GM18520 (cell line): ENCODE data around the gene POLR2F.

Experiments used
- ATAC-seq: cut with Tn5 transposase; IDR thresholded peaks from one replicate; pipeline ENCODE4 v1.9.1; 2021; ENCODE audit not compliant: unreplicated experiment

Gene POLR2F

GRCh38 chr22:37981282-37982011, 27.9 kb downstream of the POLR2F start:
- no peak for ATAC-seq

GRCh38 chr22:37982151-37982785, 28.8 kb downstream of the POLR2F start:
- no peak for ATAC-seq

- ATAC-seq, result no peak
Observed at GRCh38 chr22:37982938-37983859, 29.7 kb downstream of the POLR2F start.

DNA sequence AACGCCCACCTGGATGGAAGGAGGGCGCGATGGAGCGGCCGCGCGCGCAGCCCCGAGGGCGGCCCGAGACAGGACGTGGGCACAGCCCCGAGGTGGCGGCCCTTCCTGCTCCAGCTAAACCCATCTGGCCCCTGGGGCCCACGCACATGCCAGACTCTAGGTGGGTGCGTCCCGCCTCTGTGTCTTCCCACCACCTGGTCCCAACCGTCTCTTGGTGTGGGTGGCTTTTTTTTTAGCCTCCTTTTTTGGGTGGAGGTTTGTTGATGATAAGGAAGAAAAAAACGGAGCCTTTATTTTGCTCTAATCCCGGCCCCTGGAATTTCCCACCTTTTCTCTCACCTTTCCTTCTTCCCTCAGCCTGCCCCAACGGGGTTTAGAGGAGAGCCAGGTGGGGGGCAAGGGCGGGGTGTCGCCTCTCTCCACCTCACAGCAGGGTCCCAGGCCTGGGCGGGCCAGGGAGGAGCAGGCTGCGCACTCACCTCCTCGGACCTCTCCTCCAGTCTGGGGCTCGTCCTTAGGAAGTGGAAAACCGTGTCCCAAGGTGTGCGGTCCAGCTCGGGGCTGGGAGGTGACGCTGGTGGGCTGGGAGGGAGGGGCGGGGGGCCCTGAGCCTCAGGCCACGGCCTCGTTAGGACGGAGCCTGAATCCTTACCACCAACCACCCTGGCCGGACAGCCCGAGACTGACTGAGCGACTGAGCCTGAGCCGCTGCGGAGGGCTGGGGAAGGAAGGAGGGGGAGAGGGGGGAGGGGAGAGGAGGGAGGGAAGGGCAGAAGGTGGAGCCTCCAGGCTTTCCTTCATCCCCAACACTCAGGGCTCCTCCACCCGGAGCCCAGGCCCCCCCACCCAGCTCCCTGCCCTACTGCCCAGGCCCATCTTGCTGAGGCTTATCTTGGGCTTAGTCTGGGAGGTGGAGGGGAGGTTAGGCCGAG, 30.6 kb downstream of the POLR2F start, which contains the start of gene SOX10:
TSS of gene SOX10 (minus strand) at position 696 of the 932 bp plus-strand sequence. CDS start 771 bp downstream, outside the sequence.
- ATAC-seq, result no peak

DNA sequence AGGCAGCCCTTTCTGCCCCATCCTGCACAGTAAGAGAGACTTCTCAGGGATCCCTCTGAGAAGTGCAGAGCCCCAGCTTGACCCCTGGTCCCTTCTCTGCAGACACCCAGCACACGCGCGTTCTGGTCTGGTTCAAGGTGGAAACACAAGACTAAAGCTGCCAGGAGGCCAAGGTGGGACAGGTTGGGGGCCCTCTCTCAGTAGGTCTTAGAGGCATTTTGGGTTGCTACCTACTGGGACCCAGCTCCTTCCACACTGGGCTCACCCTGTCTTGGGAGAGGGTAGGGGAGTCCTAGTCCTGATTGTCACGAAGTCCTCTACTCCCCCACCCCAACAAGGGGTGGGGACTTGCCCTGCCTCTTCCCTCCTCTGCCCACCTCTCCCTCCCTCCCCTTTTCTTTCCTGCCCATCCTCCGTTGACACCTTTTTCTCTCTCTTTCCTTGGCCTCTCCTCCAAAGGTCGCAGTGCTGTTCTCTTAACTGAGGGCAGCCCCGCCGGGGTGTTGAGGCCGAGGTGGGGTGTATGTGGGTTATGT, 31.6 kb downstream of the POLR2F start:
- no peak for ATAC-seq

DNA sequence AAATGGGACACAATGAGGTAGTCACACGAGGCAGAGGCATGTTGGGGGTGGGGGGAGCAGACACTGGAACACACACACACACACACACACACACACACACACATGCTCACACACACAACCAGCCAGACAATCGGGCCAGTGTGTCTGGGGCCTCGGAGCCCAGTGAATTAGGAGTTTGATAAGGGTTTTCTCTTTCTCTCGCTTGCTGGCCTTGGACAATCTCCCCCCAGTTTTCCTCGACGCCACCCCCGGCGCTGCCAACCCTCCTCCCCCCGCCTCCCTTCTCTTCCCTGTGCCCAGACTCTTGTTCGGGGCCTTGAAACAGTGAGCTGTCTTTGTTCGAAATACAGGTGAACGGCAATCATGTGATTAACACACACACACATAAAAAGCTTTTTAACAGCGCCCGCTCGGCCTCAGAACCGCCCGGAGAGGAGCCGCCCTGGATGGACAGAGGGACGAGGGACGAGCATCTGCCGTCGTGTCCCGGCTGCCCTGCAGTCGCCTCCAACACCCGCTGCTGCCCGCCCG, 32.3 kb downstream of the POLR2F start:
- ATAC-seq, result no peak

DNA sequence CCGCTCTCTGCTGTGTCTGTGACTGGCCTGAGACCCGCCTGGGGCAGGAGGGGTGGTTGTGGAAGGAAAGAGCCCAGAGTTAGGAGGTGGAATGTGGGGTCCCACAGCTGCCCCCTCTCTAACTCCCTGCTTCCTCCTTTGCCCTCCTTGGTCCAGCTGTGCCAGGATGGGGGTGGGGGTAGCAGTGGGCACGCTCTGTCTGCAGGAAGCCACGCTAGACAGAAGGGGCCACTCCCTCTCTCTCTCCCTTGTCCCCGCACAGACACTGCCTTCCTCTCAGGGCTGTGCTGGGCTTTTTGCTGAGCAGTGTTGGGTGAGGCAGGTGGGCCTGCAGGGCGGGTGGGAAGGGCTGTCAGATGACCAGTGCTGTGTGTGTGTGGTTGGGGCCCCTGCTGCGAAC, 32.9 kb downstream of the POLR2F start:
- no peak for ATAC-seq

- ATAC-seq, result no peak
Observed at GRCh38 chr22:37989146-37990045, 35.9 kb downstream of the POLR2F start.

- no peak for ATAC-seq
Observed at GRCh38 chr22:37990301-37990700, 36.8 kb downstream of the POLR2F start.

- no peak for ATAC-seq
Observed at GRCh38 chr22:37990862-37991261, 37.4 kb downstream of the POLR2F start.

- ATAC-seq, result no peak
Observed at GRCh38 chr22:37991731-37992442, 38.4 kb downstream of the POLR2F start.

DNA sequence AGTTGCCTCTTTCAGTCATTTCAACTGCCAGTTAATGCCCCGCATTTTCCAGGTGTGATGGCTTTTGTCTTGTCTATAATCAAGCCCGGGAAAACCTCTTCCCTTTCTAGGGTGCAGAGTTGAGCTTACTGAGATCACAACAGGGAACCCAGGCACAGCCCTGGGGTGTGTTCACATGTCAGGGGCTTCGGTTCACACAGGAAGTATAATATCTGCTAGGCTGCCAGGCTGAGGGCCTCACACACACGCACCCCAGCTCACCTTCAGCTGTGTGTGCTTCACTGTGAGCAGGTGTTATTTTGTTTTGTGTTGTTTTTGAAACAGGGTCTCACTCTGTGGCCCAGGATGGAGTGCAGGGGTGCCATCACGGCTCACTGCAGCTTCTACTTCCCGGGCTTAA, 40.5 kb downstream of the POLR2F start:
- no peak for ATAC-seq

- no peak for ATAC-seq
Observed at GRCh38 chr22:37994982-37995381, 41.5 kb downstream of the POLR2F start.

GRCh38 chr22:37995460-37995859, 42.0 kb downstream of the POLR2F start:
- no peak for ATAC-seq

- no peak for ATAC-seq
Observed at GRCh38 chr22:37996079-37996478, 42.6 kb downstream of the POLR2F start.

GRCh38 chr22:37996515-37997246, 43.2 kb downstream of the POLR2F start:
- no peak for ATAC-seq

DNA sequence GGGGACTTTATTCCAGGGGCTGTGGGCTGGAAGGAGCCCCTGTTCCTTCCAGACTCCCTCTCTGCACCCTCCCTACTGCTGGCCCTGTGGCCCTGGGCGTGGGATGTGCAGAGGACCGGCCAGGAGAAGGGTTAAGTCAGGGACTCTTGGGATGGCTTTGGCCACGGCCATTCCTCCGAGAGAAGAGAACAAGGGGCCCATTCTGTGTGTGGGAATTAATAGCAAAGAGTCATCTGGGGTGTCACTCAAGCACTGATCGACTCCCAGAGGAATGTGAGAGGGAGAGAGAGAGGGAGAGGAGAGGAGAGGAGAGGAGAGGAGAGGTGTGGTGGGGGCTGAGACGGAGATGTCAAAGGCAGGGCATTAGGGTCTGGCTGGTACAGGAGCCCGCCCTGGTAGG, 45.0 kb downstream of the POLR2F start:
- ATAC-seq, result no peak

DNA sequence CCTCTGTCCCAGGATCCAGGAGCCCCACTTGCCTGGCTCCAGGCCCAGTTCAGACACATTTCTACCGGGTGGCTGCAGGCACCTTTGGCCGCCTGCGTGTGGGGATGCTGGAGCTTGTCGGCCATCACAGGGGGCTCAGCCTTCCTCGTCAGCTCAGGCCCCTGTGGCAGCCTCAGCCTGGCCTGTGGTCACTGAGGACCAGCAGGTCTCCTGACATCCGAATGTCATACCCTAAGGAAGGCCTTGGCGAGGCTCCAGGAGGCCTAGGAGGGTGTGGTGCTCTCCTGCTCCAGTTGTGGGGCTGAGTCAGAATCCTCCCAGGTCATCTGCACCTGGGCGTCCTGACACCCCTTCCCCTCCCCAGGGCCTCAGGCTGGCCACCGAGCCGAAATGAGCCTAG, 45.7 kb downstream of the POLR2F start:
- ATAC-seq, result no peak
